Measurements from ENCODE around the gene CARNS1. TPM values are rescaled to one million over a fixed set of nuclear protein-coding genes. Genes with fewer than 3 reads are reported as not detected.

The CARNS1 gene
- total and polyA plus RNA-seq, 9 of the 15 experiments (the other 6 are each of a cell fraction or from before 2014, with no cell fraction given) = 0.01 to 0.18 (median 0.06) TPM; not detected in 3

DNA sequence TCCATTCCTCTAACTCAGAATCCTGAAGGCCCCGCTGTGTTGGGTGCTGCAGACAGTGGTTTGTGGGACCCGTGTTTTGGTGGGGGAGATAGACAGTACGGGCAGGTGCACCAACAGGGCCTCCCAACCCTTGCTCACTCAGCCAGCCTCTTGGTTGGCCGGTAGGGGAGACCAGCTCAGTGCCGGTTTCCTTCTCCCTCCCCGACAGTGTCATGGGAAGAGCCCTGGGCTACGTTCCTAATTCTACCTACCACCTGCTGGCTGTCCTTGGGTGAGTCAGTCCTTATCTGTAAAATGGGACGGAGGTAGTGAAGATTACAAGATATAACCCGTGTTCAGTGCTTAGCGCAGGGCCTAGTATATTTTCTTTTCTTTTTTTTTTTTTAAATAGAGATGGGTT is 47.7 kb downstream of the CARNS1 start (continued):
- TF ChIP-seq, protein P1, sequence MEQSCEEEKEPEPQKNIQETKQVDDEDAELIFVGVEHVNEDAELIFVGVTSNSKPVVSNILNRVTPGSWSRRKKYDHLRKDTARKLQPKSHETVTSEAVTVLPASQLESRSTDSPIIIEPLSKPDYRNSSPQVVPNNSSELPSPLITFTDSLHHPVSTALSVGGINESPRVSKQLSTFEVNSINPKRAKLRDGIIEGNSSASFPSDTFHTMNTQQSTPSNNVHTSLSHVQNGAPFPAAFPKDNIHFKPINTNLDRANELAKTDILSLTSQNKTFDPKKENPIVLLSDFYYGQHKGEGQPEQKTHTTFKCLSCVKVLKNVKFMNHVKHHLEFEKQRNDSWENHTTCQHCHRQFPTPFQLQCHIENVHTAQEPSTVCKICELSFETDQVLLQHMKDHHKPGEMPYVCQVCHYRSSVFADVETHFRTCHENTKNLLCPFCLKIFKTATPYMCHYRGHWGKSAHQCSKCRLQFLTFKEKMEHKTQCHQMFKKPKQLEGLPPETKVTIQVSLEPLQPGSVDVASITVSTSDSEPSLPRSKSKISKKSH (CRISPR knock-in tag; IDR thresholded peaks at IDR 0.05) = no peak
- TF ChIP-seq, protein P2, sequence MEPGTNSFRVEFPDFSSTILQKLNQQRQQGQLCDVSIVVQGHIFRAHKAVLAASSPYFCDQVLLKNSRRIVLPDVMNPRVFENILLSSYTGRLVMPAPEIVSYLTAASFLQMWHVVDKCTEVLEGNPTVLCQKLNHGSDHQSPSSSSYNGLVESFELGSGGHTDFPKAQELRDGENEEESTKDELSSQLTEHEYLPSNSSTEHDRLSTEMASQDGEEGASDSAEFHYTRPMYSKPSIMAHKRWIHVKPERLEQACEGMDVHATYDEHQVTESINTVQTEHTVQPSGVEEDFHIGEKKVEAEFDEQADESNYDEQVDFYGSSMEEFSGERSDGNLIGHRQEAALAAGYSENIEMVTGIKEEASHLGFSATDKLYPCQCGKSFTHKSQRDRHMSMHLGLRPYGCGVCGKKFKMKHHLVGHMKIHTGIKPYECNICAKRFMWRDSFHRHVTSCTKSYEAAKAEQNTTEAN (CRISPR knock-in tag; IDR thresholded peaks at IDR 0.05) = 0 out of 2 replicates have a peak, but pooled peaks have one; percentile 41
- TF ChIP-seq JUNB (CRISPR knock-in tag; conservative IDR thresholded peaks at IDR 0.05) (no peak), ETS2 (tag; IDR thresholded peaks at IDR 0.05; ENCODE audit: borderline replicate concordance, poor library complexity, severe bottlenecking) (no peak), ZBTB7A (IDR thresholded peaks at IDR 0.05; ENCODE audit: borderline replicate concordance, control insufficient read depth, low read depth, low read length) (no peak), ZNF699 (CRISPR knock-in tag; IDR thresholded peaks at IDR 0.05; ENCODE audit: insufficient replicate concordance) (no peak), ZFX (CRISPR knock-in tag; IDR thresholded peaks at IDR 0.05) (no peak; the same call in 1 of the 2 replicates), ZNF644 (tag; IDR thresholded peaks at IDR 0.05; ENCODE audit: low read depth) (no peak), DPF2 (IDR thresholded peaks at IDR 0.05) (peak; percentile 33; the same call in 1 of the 2 replicates), MBD2 (IDR thresholded peaks at IDR 0.05; ENCODE audit: borderline replicate concordance, low read depth) (no peak), ZNF347 (CRISPR knock-in tag; IDR thresholded peaks at IDR 0.05; ENCODE audit: low read depth) (no peak), RAD21 (CRISPR knock-in tag; conservative IDR thresholded peaks at IDR 0.05 in 1 of 2, IDR thresholded peaks at IDR 0.05 in 1 of 2) (peak in 1 of 2 experiments; percentile 29; a peak in 2 of 4 replicates), CREM (IDR thresholded peaks at IDR 0.05; ENCODE audit: low read depth) (peak; percentile 49), ZBTB1 (CRISPR knock-in tag; IDR thresholded peaks at IDR 0.05; ENCODE audit: borderline replicate concordance, low read depth) (no peak), SMARCE1 (IDR thresholded peaks at IDR 0.05) (peak; percentile 44; the same call in 1 of the 2 replicates)
- TF ChIP-seq, protein P3, sequence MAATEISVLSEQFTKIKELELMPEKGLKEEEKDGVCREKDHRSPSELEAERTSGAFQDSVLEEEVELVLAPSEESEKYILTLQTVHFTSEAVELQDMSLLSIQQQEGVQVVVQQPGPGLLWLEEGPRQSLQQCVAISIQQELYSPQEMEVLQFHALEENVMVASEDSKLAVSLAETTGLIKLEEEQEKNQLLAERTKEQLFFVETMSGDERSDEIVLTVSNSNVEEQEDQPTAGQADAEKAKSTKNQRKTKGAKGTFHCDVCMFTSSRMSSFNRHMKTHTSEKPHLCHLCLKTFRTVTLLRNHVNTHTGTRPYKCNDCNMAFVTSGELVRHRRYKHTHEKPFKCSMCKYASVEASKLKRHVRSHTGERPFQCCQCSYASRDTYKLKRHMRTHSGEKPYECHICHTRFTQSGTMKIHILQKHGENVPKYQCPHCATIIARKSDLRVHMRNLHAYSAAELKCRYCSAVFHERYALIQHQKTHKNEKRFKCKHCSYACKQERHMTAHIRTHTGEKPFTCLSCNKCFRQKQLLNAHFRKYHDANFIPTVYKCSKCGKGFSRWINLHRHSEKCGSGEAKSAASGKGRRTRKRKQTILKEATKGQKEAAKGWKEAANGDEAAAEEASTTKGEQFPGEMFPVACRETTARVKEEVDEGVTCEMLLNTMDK (IDR thresholded peaks at IDR 0.05; ENCODE audit: borderline replicate concordance, insufficient read depth, low read depth, low read length, poor library complexity, severe bottlenecking) = peak; percentile 20
- TF ChIP-seq, protein P4, sequence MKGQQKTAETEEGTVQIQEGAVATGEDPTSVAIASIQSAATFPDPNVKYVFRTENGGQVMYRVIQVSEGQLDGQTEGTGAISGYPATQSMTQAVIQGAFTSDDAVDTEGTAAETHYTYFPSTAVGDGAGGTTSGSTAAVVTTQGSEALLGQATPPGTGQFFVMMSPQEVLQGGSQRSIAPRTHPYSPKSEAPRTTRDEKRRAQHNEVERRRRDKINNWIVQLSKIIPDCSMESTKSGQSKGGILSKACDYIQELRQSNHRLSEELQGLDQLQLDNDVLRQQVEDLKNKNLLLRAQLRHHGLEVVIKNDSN (CRISPR knock-in tag; IDR thresholded peaks at IDR 0.05) = no peak
- TF ChIP-seq, protein P5, sequence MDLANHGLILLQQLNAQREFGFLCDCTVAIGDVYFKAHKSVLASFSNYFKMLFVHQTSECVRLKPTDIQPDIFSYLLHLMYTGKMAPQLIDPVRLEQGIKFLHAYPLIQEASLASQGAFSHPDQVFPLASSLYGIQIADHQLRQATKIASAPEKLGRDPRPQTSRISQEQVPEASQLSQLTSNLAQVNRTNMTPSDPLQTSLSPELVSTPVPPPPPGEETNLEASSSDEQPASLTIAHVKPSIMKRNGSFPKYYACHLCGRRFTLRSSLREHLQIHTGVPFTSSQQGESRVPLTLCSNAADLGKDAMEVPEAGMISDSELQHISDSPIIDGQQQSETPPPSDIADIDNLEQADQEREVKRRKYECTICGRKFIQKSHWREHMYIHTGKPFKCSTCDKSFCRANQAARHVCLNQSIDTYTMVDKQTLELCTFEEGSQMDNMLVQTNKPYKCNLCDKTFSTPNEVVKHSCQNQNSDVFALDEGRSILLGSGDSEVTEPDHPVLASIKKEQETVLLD (IDR thresholded peaks at IDR 0.05) = 0 out of 2 replicates have a peak, but pooled peaks have one; percentile 24
- TF ChIP-seq, protein P6, sequence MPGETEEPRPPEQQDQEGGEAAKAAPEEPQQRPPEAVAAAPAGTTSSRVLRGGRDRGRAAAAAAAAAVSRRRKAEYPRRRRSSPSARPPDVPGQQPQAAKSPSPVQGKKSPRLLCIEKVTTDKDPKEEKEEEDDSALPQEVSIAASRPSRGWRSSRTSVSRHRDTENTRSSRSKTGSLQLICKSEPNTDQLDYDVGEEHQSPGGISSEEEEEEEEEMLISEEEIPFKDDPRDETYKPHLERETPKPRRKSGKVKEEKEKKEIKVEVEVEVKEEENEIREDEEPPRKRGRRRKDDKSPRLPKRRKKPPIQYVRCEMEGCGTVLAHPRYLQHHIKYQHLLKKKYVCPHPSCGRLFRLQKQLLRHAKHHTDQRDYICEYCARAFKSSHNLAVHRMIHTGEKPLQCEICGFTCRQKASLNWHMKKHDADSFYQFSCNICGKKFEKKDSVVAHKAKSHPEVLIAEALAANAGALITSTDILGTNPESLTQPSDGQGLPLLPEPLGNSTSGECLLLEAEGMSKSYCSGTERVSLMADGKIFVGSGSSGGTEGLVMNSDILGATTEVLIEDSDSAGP (CRISPR knock-in tag; IDR thresholded peaks at IDR 0.05) = no peak

Measured in K562 (cell line).